ENCODE results near the gene THRA. TPM values are rescaled to one million over a fixed set of nuclear protein-coding genes. Genes with fewer than 3 reads are reported as not detected.

Gene THRA
- polyA plus RNA-seq, 3 donors from 2014 or later = 5.0 to 15.0 (median 8.0) TPM

DNA sequence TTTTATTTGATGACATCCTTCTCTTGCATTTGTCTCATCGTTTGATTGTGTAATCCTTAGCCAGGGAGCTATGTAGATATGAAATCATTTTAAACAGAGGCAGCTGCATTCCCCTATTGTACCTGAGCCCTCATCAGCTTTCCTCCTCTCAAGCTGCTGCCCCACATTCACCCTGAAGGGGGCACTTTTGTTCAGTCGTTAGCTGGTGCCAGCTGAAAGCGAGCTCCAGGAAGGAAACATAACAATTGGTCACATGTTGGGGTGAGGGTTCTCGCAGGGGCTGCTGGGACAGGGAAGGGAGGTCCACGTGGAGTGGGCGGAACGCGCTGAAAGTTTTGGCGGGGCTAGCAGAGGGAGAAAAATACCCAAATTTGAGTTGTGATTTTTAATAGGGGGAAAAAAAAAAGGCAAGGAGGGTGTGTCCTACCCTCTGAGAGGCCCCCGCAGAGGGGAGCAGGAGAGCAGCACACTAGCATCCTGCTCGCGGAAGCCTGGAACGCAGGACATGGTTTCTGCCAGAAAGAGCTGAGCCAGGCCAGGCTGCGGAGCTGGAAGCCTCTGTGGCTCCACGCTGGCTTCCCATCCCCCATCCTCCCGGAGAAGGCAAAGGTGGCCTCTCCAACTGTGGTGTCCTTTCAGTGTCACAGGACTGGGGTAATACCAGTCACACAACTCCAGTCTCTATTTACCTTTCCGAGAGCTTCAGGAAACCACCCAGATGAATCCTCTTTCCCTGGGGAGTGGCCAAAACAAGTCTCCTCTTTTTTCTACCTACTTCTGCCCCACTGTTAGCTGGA, 50.5 kb downstream of the THRA start:
- peak; percentile 88 to 91 (median 90) for DNase-seq
- H3K27me3 Mint-ChIP-seq (ENCODE audit: low read depth in 3 of 3) = peaks cover 8 to 16% (median 8%) of the 10 kb centered on the region in 3 donors
- peak overlapping the region; percentile 81 to 91 (median 83) for H3K4me3 Mint-ChIP-seq
- H3K36me3 Mint-ChIP-seq = peaks cover 0 to 3% (median 0%) of the 10 kb centered on the region in 3 donors
- no peaks in the 10 kb centered on the region for H3K9me3 Mint-ChIP-seq
- peak overlapping the region; percentile 71 to 96 (median 89) for H3K27ac Mint-ChIP-seq
- peaks cover 54 to 55% of the 10 kb centered on the region in 2 donors for H3K4me1 Mint-ChIP-seq

DNA sequence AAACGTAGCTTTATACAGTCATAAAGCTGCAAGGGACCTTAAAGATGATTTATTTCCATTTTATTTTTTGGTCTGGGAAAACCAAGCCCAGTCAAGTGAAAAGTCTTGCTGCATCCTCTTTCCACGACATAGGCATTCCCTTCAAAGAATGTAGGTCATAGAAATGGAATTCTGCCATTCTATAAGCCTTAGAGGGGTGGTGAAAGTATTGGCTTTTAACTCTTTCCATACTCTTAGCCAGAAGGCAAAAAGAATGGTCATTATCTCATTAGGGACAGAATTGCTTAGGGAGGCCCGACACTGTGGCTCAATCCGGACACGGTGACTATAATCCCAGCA, 51.1 kb downstream of the THRA start:
- Mint-ChIP-seq H3K4me1 (peaks cover 49 to 51% of the 10 kb centered on the region in 2 donors), H3K36me3 (peaks cover 0 to 6% (median 0%) of the 10 kb centered on the region in 3 donors), H3K9me3 (no peaks in the 10 kb centered on the region), H3K27ac (peak overlapping the region in 5 of 6 donors; percentile 44 to 94 (median 71)), H3K4me3 (peak overlapping the region; percentile 81 to 91 (median 83)), H3K27me3 (ENCODE audit: low read depth in 3 of 3) (peaks cover 8 to 14% (median 8%) of the 10 kb centered on the region in 3 donors)
- DNase-seq = no peak

DNA sequence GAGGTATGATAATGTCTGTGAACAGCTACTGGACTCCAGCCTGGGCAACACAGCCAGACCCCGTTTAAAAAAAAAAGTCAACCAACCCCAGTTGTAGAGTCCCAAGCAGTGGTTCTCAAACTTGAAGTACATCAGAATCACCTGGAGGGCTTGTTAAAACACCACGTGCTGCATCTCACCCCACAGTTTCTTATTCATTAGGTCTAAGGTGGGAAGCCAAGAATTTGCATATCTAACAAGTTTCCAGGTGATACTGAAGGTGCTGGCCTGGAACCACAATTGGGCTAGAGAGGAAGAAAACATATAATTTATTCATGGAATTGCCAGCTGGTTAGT, 52.3 kb downstream of the THRA start:
- no peaks in the 10 kb centered on the region for H3K9me3 Mint-ChIP-seq
- H3K27ac Mint-ChIP-seq = no peak overlapping the region
- H3K36me3 Mint-ChIP-seq = peaks cover 0 to 6% (median 0%) of the 10 kb centered on the region in 3 donors
- DNase-seq = no peak
- H3K4me1 Mint-ChIP-seq = peaks cover 37 to 40% of the 10 kb centered on the region in 2 donors
- H3K4me3 Mint-ChIP-seq = no peak overlapping the region
- H3K27me3 Mint-ChIP-seq (ENCODE audit: low read depth in 3 of 3) = peaks cover 8 to 14% (median 8%) of the 10 kb centered on the region in 3 donors

DNA sequence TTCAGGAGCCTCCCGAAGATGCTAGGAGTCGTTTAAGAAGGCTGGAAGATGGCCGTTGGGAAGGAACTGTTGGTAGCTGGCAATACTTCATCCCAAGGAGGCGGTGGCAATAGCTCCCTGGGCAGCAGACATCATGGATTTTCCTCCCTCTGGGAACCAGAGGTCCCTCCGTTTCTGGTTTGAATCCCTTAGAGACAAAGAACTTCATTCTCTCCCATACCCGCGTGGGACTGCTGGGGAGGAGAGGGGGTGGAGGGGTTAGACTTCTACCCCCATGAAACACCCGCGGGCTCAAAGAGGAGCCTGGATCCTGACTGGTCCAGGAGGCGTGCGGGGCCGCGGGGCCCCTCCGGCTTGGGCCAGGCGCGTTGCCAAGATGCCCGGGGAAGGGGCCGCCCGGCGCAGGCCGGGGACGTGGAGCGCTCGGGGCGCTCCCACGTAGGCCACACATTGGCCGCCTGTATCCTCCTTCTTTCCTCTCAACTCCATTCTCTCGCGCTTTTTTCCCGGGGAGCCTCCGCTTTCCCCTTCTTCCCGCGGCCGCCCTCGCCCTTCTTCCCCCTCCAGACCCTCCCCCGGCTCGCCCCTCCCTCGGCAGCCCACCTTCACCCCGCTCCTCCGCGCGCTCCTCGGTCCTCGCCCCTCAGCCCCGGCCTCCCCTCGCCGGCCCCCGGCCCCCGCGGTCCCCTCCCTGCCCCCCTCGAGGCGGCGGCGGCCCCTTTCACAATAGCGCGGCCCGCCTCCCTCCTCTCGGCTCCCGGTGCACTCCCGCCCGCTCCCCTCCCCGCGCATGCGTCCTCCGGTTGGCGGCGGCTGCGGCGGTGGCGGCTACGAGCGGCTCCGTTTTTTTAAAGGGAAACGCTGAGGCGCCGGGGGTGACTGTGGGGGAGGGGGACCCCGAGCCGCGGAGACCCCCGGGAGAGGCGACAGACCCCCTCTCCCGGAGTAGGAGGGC, 58.7 kb downstream of the THRA start, which contains the start of gene MSL1:
MSL1 (plus strand) TSS at position 791 of the 955 bp plus-strand sequence. CDS start 642 bp downstream, outside the sequence.
- Mint-ChIP-seq H3K27ac (peak within 1 kb of the TSS; percentile 26 to 88 (median 82)), H3K9me3 (no peaks in the 10 kb centered on the region), H3K4me1 (peaks cover 33 to 44% of the 10 kb centered on the region in 2 donors), H3K4me3 (peak within 1 kb of the TSS; percentile 80 to 89 (median 81)), H3K36me3 (peaks cover 5 to 11% (median 5%) of the 10 kb centered on the region in 3 donors), H3K27me3 (ENCODE audit: low read depth in 3 of 3) (peaks cover 3 to 10% (median 4%) of the 10 kb centered on the region in 3 donors)
- DNase-seq = peak; percentile 87 to 88 (median 87)

DNA sequence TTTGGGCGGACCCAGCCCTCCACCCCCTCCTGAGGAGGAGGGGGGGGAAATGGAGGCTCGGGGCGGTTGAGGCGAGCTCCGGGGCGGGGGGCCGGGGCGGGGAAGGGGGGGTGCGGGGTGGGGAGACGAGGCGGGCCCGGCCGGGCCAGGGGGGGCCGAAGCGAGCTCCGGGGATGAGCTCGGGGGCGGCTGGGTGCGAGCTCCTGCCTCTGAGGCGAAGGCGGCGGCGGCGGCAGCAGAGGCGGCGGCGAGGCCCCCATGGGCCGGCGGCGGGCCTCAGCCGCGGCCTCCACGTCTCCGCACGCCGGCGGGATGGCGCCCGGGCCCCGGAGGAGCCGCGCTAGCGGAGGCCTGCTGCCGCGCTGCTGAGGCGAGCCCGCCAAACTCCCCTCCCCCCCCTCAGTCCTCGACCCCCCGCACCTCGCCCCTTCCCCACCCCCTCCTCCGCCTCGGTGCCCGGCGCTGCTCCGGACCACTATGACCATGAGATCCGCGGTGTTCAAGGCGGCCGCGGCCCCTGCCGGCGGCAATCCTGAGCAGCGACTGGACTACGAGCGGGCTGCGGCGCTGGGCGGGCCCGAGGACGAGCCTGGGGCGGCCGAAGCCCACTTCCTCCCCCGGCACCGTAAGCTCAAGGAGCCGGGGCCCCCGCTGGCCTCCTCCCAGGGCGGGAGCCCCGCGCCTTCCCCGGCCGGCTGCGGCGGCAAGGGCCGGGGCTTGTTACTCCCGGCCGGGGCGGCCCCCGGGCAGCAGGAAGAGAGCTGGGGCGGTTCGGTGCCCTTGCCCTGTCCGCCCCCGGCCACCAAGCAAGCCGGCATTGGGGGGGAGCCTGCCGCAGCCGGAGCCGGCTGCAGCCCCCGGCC, 59.6 kb downstream of the THRA start:
- peak overlapping the region in 1 of 6 donors; percentile 85 for H3K27ac Mint-ChIP-seq
- H3K27me3 Mint-ChIP-seq (ENCODE audit: low read depth in 3 of 3) = peaks cover 3 to 12% (median 4%) of the 10 kb centered on the region in 3 donors
- no peaks in the 10 kb centered on the region for H3K9me3 Mint-ChIP-seq
- peaks cover 34 to 44% of the 10 kb centered on the region in 2 donors for H3K4me1 Mint-ChIP-seq
- H3K36me3 Mint-ChIP-seq = peaks cover 8 to 11% (median 8%) of the 10 kb centered on the region in 3 donors
- H3K4me3 Mint-ChIP-seq = peak overlapping the region in 3 of 5 donors; percentile 81 to 89 (median 83)
- peak; percentile 32 to 47 (median 45) for DNase-seq

DNA sequence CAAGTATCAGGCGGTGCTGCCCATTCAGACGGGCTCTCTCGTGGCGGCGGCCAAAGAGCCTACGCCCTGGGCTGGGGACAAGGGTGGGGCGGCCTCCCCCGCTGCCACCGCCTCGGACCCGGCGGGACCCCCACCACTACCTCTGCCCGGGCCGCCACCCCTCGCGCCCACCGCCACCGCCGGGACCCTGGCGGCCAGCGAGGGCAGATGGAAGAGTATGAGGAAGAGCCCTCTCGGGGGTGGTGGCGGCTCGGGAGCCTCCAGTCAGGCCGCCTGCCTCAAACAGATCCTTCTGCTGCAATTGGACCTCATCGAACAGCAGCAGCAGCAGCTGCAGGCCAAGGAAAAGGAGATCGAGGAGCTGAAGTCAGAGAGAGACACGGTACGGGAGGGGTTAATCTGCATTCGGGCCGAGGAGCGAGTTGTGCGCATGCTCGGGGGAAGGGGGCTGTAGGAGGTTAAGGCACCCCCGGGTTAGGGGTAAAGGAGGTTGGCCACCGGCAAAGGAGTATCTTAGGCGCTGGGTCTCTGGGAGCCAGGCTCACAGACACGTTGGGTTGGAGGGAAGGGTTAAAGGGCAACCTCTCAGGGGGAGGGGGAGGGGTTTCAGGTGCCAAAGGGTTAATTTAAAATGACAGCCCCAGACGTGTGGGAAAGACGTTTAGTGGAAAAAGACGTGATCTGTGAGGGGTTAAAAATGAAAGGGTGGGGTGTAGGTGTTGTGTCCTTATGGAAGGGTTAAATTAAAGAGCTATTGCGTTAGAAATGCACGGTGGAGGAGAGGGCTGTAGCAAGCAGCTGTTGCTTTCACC, 60.4 kb downstream of the THRA start:
- Mint-ChIP-seq H3K4me1 (peaks cover 34 to 44% of the 10 kb centered on the region in 2 donors), H3K9me3 (no peaks in the 10 kb centered on the region), H3K36me3 (peaks cover 8 to 12% (median 9%) of the 10 kb centered on the region in 3 donors), H3K27ac (peak overlapping the region; percentile 85 to 97 (median 90)), H3K4me3 (peak overlapping the region; percentile 86 to 99 (median 95)), H3K27me3 (ENCODE audit: low read depth in 3 of 3) (peaks cover 3 to 12% (median 4%) of the 10 kb centered on the region in 3 donors)
- peak; percentile 37 to 45 (median 40) for DNase-seq

DNA sequence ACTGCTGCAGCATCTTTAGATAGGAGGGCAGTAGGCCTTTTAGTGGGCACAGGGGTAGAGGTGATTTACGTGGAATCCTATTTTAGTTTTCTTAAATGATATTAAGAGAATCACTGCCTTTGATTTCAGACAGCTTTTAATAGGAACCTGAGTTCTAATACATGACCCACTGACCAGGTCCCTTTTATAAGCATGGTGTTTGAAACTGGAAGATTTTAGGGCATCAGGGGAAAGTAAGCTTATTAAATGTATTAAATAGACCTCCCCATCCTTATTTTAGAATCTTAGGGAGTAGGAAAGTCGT, 61.0 kb downstream of the THRA start:
- peak overlapping the region; percentile 85 to 97 (median 90) for H3K27ac Mint-ChIP-seq
- H3K36me3 Mint-ChIP-seq = peaks cover 5 to 12% (median 8%) of the 10 kb centered on the region in 3 donors
- peaks cover 3 to 12% (median 4%) of the 10 kb centered on the region in 3 donors for H3K27me3 Mint-ChIP-seq (ENCODE audit: low read depth in 3 of 3)
- H3K9me3 Mint-ChIP-seq = no peaks in the 10 kb centered on the region
- peak overlapping the region; percentile 86 to 99 (median 95) for H3K4me3 Mint-ChIP-seq
- DNase-seq = no peak
- peaks cover 34 to 44% of the 10 kb centered on the region in 2 donors for H3K4me1 Mint-ChIP-seq

DNA sequence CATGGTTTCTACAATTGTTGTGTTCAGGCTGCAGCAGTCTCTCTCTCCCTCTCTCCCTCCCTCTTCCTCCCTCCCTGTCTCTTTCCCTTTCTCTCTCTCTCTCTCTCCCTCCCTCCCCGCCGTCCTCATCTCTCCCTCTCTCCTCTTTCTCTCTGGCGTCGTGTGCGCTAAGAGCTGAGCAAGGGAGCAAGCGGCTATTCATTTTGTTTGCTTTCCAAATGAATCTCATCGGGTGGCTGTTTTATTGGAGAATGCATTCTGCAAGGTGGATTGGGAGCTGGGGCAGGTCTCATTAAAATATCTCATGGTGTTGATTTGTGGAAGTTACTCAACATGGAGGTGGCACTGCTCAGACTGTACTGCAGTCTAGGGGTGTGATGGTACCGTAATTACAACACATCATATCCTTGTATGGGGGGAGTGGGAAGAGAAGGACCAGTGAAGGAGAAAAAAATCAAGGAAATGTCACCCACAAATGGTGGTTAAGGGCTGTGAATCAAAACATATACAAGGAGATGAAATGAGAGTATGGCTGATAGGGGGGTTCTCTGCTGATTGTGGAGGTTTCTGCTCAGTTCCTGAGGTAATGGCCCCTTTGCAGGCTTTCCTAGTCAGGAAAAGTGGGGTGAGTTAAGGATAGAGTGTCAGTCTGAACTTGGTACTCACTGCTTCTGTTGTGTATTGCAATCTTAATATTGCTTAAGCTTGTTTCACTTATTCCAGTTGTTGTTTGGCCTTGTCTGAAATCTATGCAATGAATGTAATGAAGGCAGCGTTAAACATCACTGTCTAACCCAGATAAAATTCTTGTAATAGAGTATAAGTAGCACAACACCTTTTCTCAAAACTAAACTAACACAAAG, 61.7 kb downstream of the THRA start:
- DNase-seq = peak; percentile 25 to 40 (median 37)
- peak overlapping the region; percentile 85 to 97 (median 90) for H3K27ac Mint-ChIP-seq
- peaks cover 8 to 16% (median 14%) of the 10 kb centered on the region in 3 donors for H3K36me3 Mint-ChIP-seq

DNA sequence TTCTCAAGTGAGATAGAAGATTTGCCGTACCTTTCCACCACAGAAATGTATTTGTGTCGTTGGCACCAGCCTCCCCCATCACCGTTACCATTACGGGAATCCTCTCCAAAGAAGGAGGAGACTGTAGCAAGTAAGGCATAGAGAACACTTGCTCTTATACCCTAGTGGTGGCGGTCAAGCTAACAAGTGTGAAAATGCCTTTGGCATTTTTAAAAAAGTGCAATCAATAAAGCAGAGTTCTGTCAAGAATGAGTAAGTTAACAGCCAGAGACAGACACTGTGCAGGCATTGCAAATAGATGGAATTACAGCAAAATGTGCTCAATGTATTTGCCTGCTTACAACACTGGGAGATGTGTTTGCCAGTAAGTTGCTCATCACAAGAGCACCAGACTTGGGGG, 66.7 kb downstream of the THRA start:
- Mint-ChIP-seq H3K36me3 (peaks cover 19 to 50% (median 43%) of the 10 kb centered on the region in 3 donors), H3K4me3 (no peak overlapping the region), H3K4me1 (peaks cover 11 to 18% of the 10 kb centered on the region in 2 donors), H3K27me3 (ENCODE audit: low read depth in 3 of 3) (peaks cover 0 to 2% (median 2%) of the 10 kb centered on the region in 3 donors), H3K27ac (peak overlapping the region in 2 of 6 donors; percentile 55 to 67), H3K9me3 (no peaks in the 10 kb centered on the region)
- no peak for DNase-seq

More for the DNA sequence above, 61.7 kb downstream of the THRA start:
- no peaks in the 10 kb centered on the region for H3K9me3 Mint-ChIP-seq
- H3K4me1 Mint-ChIP-seq = peaks cover 34 to 44% of the 10 kb centered on the region in 2 donors
- peak overlapping the region; percentile 86 to 99 (median 95) for H3K4me3 Mint-ChIP-seq
- H3K27me3 Mint-ChIP-seq (ENCODE audit: low read depth in 3 of 3) = peaks cover 3 to 12% (median 4%) of the 10 kb centered on the region in 3 donors

DNA sequence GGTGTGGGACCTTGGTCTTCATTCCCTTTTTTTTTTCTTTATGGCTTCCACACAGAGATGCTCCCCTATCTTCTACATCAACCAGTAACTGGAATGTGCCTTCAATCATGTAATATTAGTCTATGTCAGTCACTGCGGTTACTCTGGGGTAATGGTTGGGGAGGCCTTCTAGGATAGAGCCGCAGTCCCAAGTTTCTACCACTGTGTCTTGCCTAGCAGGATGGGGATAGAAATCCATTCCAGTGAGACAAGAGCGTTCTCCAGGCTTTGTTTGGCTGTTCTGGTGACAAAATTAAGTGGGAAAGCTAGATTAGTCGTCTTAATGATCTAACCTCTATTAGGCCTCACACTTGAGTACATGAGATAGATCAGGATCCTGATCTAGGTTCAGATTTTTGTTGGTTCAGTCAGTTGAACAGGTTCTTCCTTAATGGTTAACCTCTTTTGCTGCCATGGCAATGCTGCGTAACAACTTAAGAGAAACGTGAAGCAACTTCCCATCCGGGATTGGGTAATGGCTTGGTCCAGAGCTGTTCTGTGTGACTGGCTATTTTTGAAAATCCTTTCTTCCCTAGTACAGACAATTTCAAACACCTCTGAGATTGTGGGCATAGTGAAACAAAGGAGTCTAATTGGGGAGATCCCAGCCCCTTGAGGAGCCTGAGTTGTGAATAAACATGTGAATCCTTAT, 67.7 kb downstream of the THRA start:
- Mint-ChIP-seq H3K4me3 (no peak overlapping the region), H3K27ac (peak overlapping the region in 4 of 6 donors; percentile 10 to 42 (median 23)), H3K9me3 (no peaks in the 10 kb centered on the region), H3K36me3 (peaks cover 19 to 50% (median 48%) of the 10 kb centered on the region in 3 donors), H3K4me1 (peaks cover 4 to 8% of the 10 kb centered on the region in 2 donors), H3K27me3 (ENCODE audit: low read depth in 3 of 3) (peaks cover 0 to 2% (median 2%) of the 10 kb centered on the region in 3 donors)
- DNase-seq = no peak

DNA sequence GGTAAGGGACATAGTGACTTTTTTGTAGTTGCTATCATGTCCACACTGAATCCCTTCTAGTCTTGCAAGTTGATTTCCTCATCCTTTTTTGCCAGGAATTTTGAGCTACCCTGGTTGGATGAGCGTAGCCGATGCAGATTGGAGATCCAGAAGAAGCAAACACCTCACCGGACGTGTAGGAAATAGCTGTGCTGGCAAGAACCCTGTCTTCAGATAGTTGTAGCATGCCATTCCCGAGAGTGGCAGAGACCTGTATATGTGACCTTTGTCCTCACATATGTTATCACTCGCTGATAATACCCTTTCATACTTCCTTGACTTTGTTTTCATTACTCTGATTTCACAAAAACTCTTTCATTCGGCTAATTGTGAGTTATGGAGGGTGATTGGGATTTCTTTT, 71.4 kb downstream of the THRA start:
- Mint-ChIP-seq H3K27ac (peak overlapping the region in 5 of 6 donors; percentile 3 to 82 (median 45)), H3K4me3 (no peak overlapping the region)

More for the DNA sequence above, 71.4 kb downstream of the THRA start:
- Mint-ChIP-seq H3K27me3 (ENCODE audit: low read depth in 3 of 3) (peaks cover 0 to 2% (median under 1%) of the 10 kb centered on the region in 3 donors), H3K9me3 (no peaks in the 10 kb centered on the region), H3K36me3 (peaks cover 13 to 50% (median 40%) of the 10 kb centered on the region in 3 donors), H3K4me1 (peaks cover 0 to 2% of the 10 kb centered on the region in 2 donors)
- DNase-seq = no peak

Data from immature natural killer cell (primary cell).